Mesenchymal stem cell (in vitro differentiated cells and primary cell): ENCODE data around the gene CXCL3. TPM values are rescaled to one million over a fixed set of nuclear protein-coding genes. Genes with fewer than 3 reads are reported as not detected.

Experiments
- DNase-seq: peaks from one replicate; pipeline ENCODE4 v3.0.0-alpha.2; 2013
- H2AFZ ChIP-seq: one replicate; pipeline ENCODE4 v1.6.1; 2013; ENCODE audit warnings: low read depth, mild to moderate bottlenecking, control low read depth, inconsistent platforms, low read length, moderate library complexity
- H2AK5ac ChIP-seq: 2 replicates; pipeline ENCODE4 v1.6.1; 2013; ENCODE audit warnings: low read length, moderate library complexity, mild to moderate bottlenecking, inconsistent platforms; ENCODE audit not compliant: severe bottlenecking
- H2BK120ac ChIP-seq: one replicate; pipeline ENCODE4 v1.6.1; 2013; ENCODE audit warnings: low read depth, mild to moderate bottlenecking, inconsistent platforms, low read length, moderate library complexity
- H2BK12ac ChIP-seq, 2 experiments: one replicate each; pipeline ENCODE4 v1.6.1; 2013; ENCODE audit warnings: inconsistent platforms in 2 of 2, low read length in 2 of 2, mild to moderate bottlenecking in 2 of 2, moderate library complexity in 2 of 2, control low read depth in 1 of 2
- H2BK15ac ChIP-seq: one replicate; pipeline ENCODE4 v1.6.1; 2013; ENCODE audit warnings: mild to moderate bottlenecking, low read depth, inconsistent platforms; ENCODE audit not compliant: poor library complexity, severe bottlenecking
- H2BK5ac ChIP-seq: 2 replicates; pipeline ENCODE4 v1.6.1; 2013; ENCODE audit warnings: low read depth, mild to moderate bottlenecking, low read length, control low read depth, inconsistent platforms; ENCODE audit not compliant: poor library complexity, severe bottlenecking
- H3K14ac ChIP-seq, 2 experiments: one replicate each; pipeline ENCODE4 v1.6.1; 2013; ENCODE audit warnings: inconsistent platforms in 2 of 2, low read length in 2 of 2, control low read depth in 1 of 2, mild to moderate bottlenecking in 1 of 2, moderate library complexity in 1 of 2
- H3K18ac ChIP-seq, 2 experiments: one replicate each; pipeline ENCODE4 v1.6.1; 2013; ENCODE audit warnings: inconsistent platforms in 2 of 2, low read length in 2 of 2, control low read depth in 1 of 2, low read depth in 1 of 2, mild to moderate bottlenecking in 1 of 2
- H3K23ac ChIP-seq, 2 experiments: one replicate each; pipeline ENCODE4 v1.6.1; 2013; ENCODE audit warnings: inconsistent platforms in 2 of 2, low read length in 2 of 2, mild to moderate bottlenecking in 2 of 2, moderate library complexity in 2 of 2, control low read depth in 1 of 2
- H3K27ac ChIP-seq: 2 replicates; pipeline ENCODE4 v1.5.1; 2013; ENCODE audit warnings: mild to moderate bottlenecking, moderate library complexity, low read length, control low read depth, inconsistent platforms; ENCODE audit not compliant: poor library complexity, severe bottlenecking
- H3K27me3 ChIP-seq, 2 experiments: 2 replicates each; pipeline versions ENCODE4 v1.6.1 to v1.7.0; 2013; ENCODE audit warnings: low read length in 2 of 2, mild to moderate bottlenecking in 2 of 2, moderate library complexity in 2 of 2, control low read depth in 1 of 2, inconsistent platforms in 1 of 2; ENCODE audit not compliant: control insufficient read depth in 1 of 2, insufficient read depth in 1 of 2
- H3K36me3 ChIP-seq, 2 experiments: 2 replicates each; pipeline versions ENCODE4 v1.6.1 to v1.7.0; 2013; ENCODE audit warnings: low read length in 2 of 2, control low read depth in 1 of 2, inconsistent platforms in 1 of 2, low read depth in 1 of 2, mild to moderate bottlenecking in 1 of 2; ENCODE audit not compliant: insufficient read depth in 2 of 2, control insufficient read depth in 1 of 2
- H3K4ac ChIP-seq, 2 experiments: one replicate each; pipeline ENCODE4 v1.6.1; 2013; ENCODE audit warnings: inconsistent platforms in 2 of 2, low read length in 2 of 2, mild to moderate bottlenecking in 2 of 2, moderate library complexity in 2 of 2, control low read depth in 1 of 2, low read depth in 1 of 2
- H3K4me1 ChIP-seq: 2 replicates; pipeline ENCODE4 v1.6.1; 2013; ENCODE audit warnings: low read depth, low read length, control low read depth; ENCODE audit not compliant: control insufficient read depth, insufficient read depth
- H3K4me2 ChIP-seq: 2 replicates; pipeline ENCODE4 v1.6.1; 2013; ENCODE audit warnings: low read length, mild to moderate bottlenecking, inconsistent platforms; ENCODE audit not compliant: poor library complexity, severe bottlenecking
- H3K4me3 ChIP-seq, 2 experiments: 2 replicates each; pipeline versions ENCODE4 v1.5.1 to v1.7.0; 2013; ENCODE audit warnings: low read length in 2 of 2, mild to moderate bottlenecking in 2 of 2, control low read depth in 1 of 2, low read depth in 1 of 2; ENCODE audit not compliant: insufficient read depth in 1 of 2
- H3K79me1 ChIP-seq: replicated peaks from 2 replicates; pipeline ENCODE4 v1.6.1; 2013; ENCODE audit warnings: mild to moderate bottlenecking, control low read depth, low read length, inconsistent platforms; ENCODE audit not compliant: poor library complexity, severe bottlenecking
- H3K9ac ChIP-seq: 2 replicates; pipeline ENCODE4 v1.7.0; 2013; ENCODE audit warnings: mild to moderate bottlenecking, low read length, moderate library complexity
- H3K9me3 ChIP-seq: 2 replicates; pipeline ENCODE4 v1.7.0; 2013; ENCODE audit warnings: mild to moderate bottlenecking, low read length; ENCODE audit not compliant: control insufficient read depth
- H4K8ac ChIP-seq: one replicate; pipeline ENCODE4 v1.6.1; 2013; ENCODE audit warnings: inconsistent platforms, mild to moderate bottlenecking, low read length, moderate library complexity
- H4K91ac ChIP-seq: one replicate; pipeline ENCODE4 v1.6.1; 2013; ENCODE audit warnings: mild to moderate bottlenecking, low read length, inconsistent platforms
- WGBS: methylation state at CpG from one replicate; pipeline ENCODE4 v1.1.7; 2013; ENCODE audit warnings: mixed read lengths; 5-methylcytosine and 5-hydroxymethylcytosine counted together
- small RNA-seq: library from polyadenylated mRNA; stranded (forward); fragments of <200 nt; extraction: miRNeasy Mini kit (QIAGEN cat#:217004); gene quantifications from one replicate; pipeline ENCODE3, GENCODE V24; 2013; ENCODE audit warnings: low read depth

CXCL3 gene

GRCh38 chr4:73989928-73990327 is 48.6 kb downstream of the CXCL3 start:
- 61% methylated on average over 3 of the region's 5 CpGs for WGBS
- H2BK15ac ChIP-seq: no peak overlapping the region
- H2BK120ac ChIP-seq: no peak overlapping the region
- no peak overlapping the region for H2BK5ac ChIP-seq
- H3K4me1 ChIP-seq: no peaks in the 10 kb centered on the region
- no peaks in the 10 kb centered on the region for H3K9me3 ChIP-seq
- H3K36me3 ChIP-seq: no peaks in the 10 kb centered on the region
- H4K8ac ChIP-seq: no peak overlapping the region
- no peak overlapping the region for H3K23ac ChIP-seq
- H3K4me3 ChIP-seq: no peak overlapping the region
- H3K9ac ChIP-seq: no peak overlapping the region
- no peak overlapping the region for H4K91ac ChIP-seq
- no peak overlapping the region for H3K4me2 ChIP-seq
- no peaks in the 10 kb centered on the region for H3K79me1 ChIP-seq
- H2BK12ac ChIP-seq: no peak overlapping the region
- no peak for DNase-seq
- H3K18ac ChIP-seq: no peak overlapping the region
- H3K14ac ChIP-seq: no peak overlapping the region
- no peak overlapping the region for H3K27ac ChIP-seq
- H3K27me3 ChIP-seq: no peaks in the 10 kb centered on the region
- no peak overlapping the region for H3K4ac ChIP-seq
- no peak overlapping the region for H2AK5ac ChIP-seq
- no peak overlapping the region for H2AFZ ChIP-seq

GRCh38 chr4:73989031-73989430 is 49.5 kb downstream of the CXCL3 start:
- no peak overlapping the region for H3K18ac ChIP-seq
- H2BK15ac ChIP-seq: no peak overlapping the region
- H3K27ac ChIP-seq: no peak overlapping the region
- H3K4ac ChIP-seq: no peak overlapping the region
- no peak overlapping the region for H2AFZ ChIP-seq
- no peak overlapping the region for H2BK120ac ChIP-seq
- no peak overlapping the region for H4K91ac ChIP-seq
- no peaks in the 10 kb centered on the region for H3K36me3 ChIP-seq
- H3K23ac ChIP-seq: no peak overlapping the region
- no peaks in the 10 kb centered on the region for H3K79me1 ChIP-seq
- H3K9me3 ChIP-seq: no peaks in the 10 kb centered on the region
- H3K4me3 ChIP-seq: no peak overlapping the region
- no peak overlapping the region for H4K8ac ChIP-seq
- H3K14ac ChIP-seq: no peak overlapping the region
- H3K4me2 ChIP-seq: no peak overlapping the region
- no peak for DNase-seq
- no peak overlapping the region for H2BK5ac ChIP-seq
- no peaks in the 10 kb centered on the region for H3K4me1 ChIP-seq
- 96% methylated on average over 2 of the region's 3 CpGs for WGBS
- H2BK12ac ChIP-seq: no peak overlapping the region
- no peak overlapping the region for H3K9ac ChIP-seq
- H3K27me3 ChIP-seq: no peaks in the 10 kb centered on the region
- no peak overlapping the region for H2AK5ac ChIP-seq

- Histone ChIP-seq H3K18ac (no peak within 1 kb of the TSS), H3K23ac (no peak within 1 kb of the TSS), H3K9ac (no peak within 1 kb of the TSS), H2BK12ac (peak within 1 kb of the TSS in 1 of 2 experiments; percentile 6), H4K91ac (no peak within 1 kb of the TSS), H3K27ac (no peak within 1 kb of the TSS), H2BK15ac (no peak within 1 kb of the TSS), H2AFZ (no peak within 1 kb of the TSS), H3K9me3 (no peaks in the 10 kb centered on the region), H3K14ac (no peak within 1 kb of the TSS), H2BK5ac (no peak within 1 kb of the TSS), H3K4ac (no peak within 1 kb of the TSS), H2BK120ac (no peak within 1 kb of the TSS), H2AK5ac (no peak within 1 kb of the TSS), H3K27me3 (no peaks in the 10 kb centered on the region), H3K36me3 (no peaks in the 10 kb centered on the region), H4K8ac (no peak within 1 kb of the TSS), H3K79me1 (no peaks in the 10 kb centered on the region), H3K4me2 (no peak within 1 kb of the TSS), H3K4me3 (no peak within 1 kb of the TSS), H3K4me1 (no peaks in the 10 kb centered on the region)
- 80% methylated on average over 2 of the region's 2 CpGs for WGBS
- DNase-seq: no peak
Measured at GRCh38 chr4:73988061-73988460, 50.4 kb downstream of the CXCL3 start, which contains the start of gene PPBP. Gene PPBP, minus strand, starts transcription at chr4:73988190. Its CDS starts 87 bp downstream, at chr4:73988103.

Small RNAs within 50 kb of the gene (small RNA-seq; reads per million reads assigned to genes)
- gene RN7SL218P: not detected
